Vagina (tissue), 2 donors: ENCODE measurements around the gene PIP4K2A.

Source experiments
- POLR2A ChIP-seq, 2 donors: fragments of 450-650 bp; IDR thresholded peaks; one replicate each; pipeline ENCODE4 v1.6.1; 2017; ENCODE audit warnings: antibody characterized with exemption in 2 of 2, mild to moderate bottlenecking in 2 of 2, moderate library complexity in 2 of 2
- TF ChIP-seq, protein P1 (sequence below), 3 experiments: fragments of 450-650 bp in 2 of 3; fragments of 200-600 bp in 1 of 3; sonication (generic) in 1 of 3; IDR thresholded peaks; one replicate each; pipeline ENCODE4 v1.5.1; 2017 to 2019; ENCODE audit warnings: antibody characterized with exemption in 3 of 3, mild to moderate bottlenecking in 2 of 3, moderate library complexity in 2 of 3

DNA sequence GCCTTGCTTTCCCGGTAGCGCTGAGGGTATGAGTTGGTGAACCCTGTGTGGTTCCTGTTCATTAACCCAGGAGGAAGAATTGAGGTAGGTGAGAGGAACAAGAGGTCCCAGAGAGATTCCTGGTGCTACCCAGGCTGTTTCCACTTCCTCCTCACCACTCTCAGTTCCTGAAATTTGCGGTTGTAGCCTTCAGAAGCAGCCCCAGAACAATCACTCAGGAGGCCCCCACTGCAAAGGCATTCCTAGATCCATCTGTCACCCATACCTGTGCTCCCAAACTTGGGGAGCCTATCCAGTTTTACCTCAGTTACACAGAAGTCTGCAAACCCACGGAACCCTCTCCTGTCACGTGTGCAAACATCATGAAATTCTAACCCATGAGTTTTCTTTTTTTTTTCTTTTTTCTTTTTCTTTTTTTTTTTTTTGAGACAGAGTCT is 9.0 kb upstream of the PIP4K2A start:
- TF ChIP-seq, protein P1, sequence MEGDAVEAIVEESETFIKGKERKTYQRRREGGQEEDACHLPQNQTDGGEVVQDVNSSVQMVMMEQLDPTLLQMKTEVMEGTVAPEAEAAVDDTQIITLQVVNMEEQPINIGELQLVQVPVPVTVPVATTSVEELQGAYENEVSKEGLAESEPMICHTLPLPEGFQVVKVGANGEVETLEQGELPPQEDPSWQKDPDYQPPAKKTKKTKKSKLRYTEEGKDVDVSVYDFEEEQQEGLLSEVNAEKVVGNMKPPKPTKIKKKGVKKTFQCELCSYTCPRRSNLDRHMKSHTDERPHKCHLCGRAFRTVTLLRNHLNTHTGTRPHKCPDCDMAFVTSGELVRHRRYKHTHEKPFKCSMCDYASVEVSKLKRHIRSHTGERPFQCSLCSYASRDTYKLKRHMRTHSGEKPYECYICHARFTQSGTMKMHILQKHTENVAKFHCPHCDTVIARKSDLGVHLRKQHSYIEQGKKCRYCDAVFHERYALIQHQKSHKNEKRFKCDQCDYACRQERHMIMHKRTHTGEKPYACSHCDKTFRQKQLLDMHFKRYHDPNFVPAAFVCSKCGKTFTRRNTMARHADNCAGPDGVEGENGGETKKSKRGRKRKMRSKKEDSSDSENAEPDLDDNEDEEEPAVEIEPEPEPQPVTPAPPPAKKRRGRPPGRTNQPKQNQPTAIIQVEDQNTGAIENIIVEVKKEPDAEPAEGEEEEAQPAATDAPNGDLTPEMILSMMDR (IDR thresholded peaks at IDR 0.05), result no peak
- no peak for TF ChIP-seq POLR2A (IDR thresholded peaks at IDR 0.05)
